Activated CD4-positive, alpha-beta T cell treated with anti-CD3 and anti-CD28 coated beads, Interleukin-2, amount 50 U/mL, for 48 hours (primary cell): ENCODE measurements around the gene L1TD1.
"Not testable (repeated sequence)": the region's sequence is repeated elsewhere in the genome, so short reads cannot be mapped to it uniquely, and the experiment has no call there.

Source experiments
- DNase-seq, 2 experiments: peaks; one replicate each; pipeline ENCODE4 v3.0.0-alpha.2; 2020

L1TD1 gene, protein sequence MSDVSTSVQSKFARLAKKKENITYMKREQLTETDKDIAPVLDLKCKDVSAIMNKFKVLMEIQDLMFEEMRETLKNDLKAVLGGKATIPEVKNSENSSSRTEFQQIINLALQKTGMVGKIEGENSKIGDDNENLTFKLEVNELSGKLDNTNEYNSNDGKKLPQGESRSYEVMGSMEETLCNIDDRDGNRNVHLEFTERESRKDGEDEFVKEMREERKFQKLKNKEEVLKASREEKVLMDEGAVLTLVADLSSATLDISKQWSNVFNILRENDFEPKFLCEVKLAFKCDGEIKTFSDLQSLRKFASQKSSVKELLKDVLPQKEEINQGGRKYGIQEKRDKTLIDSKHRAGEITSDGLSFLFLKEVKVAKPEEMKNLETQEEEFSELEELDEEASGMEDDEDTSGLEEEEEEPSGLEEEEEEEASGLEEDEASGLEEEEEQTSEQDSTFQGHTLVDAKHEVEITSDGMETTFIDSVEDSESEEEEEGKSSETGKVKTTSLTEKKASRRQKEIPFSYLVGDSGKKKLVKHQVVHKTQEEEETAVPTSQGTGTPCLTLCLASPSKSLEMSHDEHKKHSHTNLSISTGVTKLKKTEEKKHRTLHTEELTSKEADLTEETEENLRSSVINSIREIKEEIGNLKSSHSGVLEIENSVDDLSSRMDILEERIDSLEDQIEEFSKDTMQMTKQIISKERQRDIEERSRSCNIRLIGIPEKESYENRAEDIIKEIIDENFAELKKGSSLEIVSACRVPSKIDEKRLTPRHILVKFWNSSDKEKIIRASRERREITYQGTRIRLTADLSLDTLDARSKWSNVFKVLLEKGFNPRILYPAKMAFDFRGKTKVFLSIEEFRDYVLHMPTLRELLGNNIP

GRCh38 chr1:62194651-62195544 is at the start of gene L1TD1:
TSS of gene L1TD1 (plus strand) at chr1:62194849. CDS start at chr1:62206629, 11,780 bp downstream.
- DNase-seq, result no peak

- DNase-seq, result no peak
Measured at GRCh38 chr1:62159940-62160348, 34.7 kb upstream of the L1TD1 start.

DNA sequence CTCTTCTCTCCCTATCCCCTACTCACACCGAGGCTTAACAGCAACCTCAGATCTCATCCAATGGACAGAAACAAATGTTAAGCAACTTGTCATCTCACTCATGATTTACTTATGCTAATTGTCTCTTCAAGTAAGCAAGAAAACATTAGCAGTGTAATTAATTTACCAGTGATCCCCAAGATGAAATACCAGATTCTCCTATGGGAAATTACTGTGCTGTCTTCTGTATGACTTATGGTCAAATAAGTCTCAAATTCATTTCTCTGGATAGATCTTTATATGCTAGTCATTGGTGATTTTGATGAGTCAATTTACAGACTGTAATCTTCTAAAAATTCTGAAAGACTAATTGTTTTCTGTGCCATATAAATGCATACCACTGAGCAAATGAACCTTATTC is 32.9 kb upstream of the L1TD1 start:
- no peak for DNase-seq

DNA sequence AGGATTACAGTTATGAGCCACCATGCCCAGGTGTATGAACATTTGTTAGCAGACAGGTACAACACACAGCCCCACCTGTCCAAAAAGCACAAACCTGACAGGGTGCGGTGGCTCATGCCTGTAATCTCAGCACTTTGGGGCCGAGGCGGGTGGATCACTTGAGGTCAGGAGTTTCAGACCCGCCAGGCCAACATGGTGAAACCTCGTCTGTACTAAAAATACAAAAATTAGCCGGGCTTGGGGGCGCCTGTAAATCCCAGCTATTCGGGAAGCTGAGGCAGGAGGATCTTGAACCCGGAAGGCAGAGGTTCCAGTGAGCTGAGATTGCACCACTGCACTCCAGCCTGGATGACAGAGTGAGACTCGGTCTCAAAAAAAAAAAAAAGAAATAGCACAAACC is 24.3 kb upstream of the L1TD1 start:
- not testable (repeated sequence) for DNase-seq

GRCh38 chr1:62175568-62176179 is 19.0 kb upstream of the L1TD1 start:
- peak; percentile 11 to 21 for DNase-seq

- DNase-seq, result no peak
Measured at GRCh38 chr1:62176597-62177312, 17.9 kb upstream of the L1TD1 start.

- DNase-seq, result no peak
Measured at GRCh38 chr1:62177621-62178020, 17.0 kb upstream of the L1TD1 start.

- no peak for DNase-seq
Measured at GRCh38 chr1:62178372-62178771, 16.3 kb upstream of the L1TD1 start.

GRCh38 chr1:62180054-62180453 is 14.6 kb upstream of the L1TD1 start:
- DNase-seq, result not testable (repeated sequence)

DNA sequence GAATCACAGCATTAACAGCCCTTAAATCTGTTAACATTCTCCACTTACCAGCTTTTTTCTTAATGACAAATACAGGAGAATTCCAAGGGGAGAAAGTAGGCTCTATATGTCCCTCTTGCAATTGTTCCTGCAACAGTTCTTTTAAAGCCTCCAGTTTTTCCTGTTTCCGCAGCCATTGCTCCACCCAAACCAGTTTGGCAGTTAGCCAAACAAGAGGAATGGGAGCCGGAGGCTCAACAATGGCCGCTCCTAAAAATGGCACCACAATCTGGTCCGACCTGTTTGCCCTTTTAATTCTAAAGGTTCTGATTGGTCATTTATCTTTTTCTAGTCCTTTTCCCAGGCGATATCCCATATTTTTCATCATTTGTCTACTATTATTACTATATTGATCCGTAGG is 14.0 kb upstream of the L1TD1 start:
- DNase-seq, result no peak

DNA sequence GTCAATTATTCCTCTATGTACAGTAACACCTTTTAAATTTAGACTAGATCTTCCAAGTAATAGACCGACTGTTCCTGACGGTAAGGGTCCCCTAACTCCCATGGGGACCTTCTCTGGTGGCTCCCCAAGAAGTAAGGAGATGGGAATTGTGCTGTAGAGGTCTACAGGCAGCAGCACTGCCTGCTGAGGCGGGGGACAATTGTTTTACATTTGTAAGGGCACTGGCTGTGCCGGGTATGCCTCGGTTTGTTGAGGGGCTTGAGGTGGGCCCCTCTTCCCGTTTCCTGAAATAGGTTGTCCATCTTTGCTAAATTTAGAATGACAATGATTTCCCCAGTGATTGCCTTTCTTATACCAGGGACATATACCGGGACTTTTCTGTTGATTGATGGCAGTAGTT is 13.1 kb upstream of the L1TD1 start:
- DNase-seq, result no peak

DNA sequence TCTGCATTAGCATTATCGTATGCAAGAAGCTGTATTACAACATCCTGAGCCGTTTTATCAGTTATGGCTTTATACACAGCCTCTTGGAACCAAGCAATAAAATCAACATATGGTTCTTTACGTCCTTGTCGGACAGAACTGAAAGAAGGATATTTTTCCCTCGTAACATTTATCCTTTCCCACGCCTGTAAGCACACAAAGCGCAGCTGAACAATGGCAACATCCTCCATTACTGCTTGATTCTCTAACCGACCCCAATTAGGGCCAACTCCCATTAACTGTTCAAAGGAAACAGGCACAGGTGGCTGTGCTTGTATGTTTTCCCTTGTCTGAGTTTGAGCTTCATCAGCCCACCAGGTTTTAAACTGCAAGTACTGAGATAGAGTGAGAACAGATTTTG is 12.5 kb upstream of the L1TD1 start:
- not testable (repeated sequence) for DNase-seq

- DNase-seq, result not testable (repeated sequence)
Measured at GRCh38 chr1:62183164-62184020, 11.3 kb upstream of the L1TD1 start.

- no peak for DNase-seq
Measured at GRCh38 chr1:62184336-62184735, 10.3 kb upstream of the L1TD1 start.

- not testable (repeated sequence) for DNase-seq
Measured at GRCh38 chr1:62185233-62185632, 9.4 kb upstream of the L1TD1 start.

- no peak for DNase-seq
Measured at GRCh38 chr1:62185677-62186076, 9.0 kb upstream of the L1TD1 start.

GRCh38 chr1:62187548-62187947 is 7.1 kb upstream of the L1TD1 start:
- no peak for DNase-seq

DNA sequence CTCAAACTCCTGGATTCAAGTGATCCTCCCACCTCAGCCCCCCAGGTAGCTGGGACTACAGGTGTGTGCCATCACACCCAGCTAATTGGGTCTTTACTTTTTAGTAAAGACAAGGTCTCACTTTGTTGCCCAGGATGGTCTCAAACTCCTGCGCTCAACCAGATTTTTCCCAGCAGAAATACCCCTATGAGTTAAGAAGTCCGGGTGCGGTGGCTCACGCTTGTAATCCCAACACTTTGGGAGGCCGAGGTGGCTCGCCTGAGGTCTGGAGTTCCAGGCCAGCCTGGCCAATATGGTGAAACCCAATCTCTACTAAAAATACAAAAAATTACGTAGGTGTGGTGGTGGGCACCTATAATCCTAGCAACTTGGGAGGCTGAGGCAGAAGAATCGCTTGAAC is 6.5 kb upstream of the L1TD1 start:
- DNase-seq, result no peak

GRCh38 chr1:62196086-62196690 is 1.5 kb downstream of the L1TD1 start:
- no peak for DNase-seq

DNA sequence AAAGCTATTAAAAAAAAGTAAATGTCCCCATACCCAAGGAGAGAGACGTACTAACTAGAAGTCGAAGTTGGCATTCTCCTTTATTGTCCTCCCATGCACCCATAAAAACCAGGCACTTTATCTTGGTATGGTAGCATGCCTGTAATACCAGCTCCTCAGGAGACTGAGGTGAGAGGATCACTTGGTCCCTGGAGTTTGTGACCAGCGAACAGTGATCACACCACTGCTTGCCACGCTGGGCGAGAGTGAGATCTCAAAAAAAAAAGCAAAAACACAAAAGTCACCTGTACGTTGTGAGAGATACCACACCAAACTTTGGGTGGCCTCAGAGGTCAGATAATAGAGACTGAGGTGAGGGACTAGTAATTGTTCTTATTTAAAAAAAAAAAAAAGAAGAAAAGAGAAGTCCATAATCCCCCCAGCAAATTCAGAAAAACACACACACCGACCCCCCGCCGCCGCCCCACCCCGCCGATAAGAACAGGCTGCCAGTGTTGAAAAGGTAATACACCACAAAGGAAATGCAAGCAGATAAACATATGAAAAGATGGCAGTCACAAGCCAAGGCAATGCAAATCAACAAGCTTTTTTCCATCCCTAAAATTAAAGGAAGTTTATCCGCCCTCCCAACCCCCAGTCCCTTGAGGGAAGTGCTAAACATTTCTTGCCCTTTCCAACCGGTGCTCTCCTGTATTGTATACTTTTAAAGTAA is 3.6 kb downstream of the L1TD1 start:
- DNase-seq, result no peak
